Trophoblast cell (in vitro differentiated cells and primary cell): ENCODE results near the gene SLC51B.

ENCODE experiments used
- DNase-seq, 2 donors: peaks; one replicate each; pipeline ENCODE4 v3.0.0-alpha.2; 2016
- H2AFZ ChIP-seq: 2 replicates; pipeline ENCODE4 v1.6.1; 2013; ENCODE audit warnings: low read length, moderate library complexity, mild to moderate bottlenecking; ENCODE audit not compliant: insufficient read depth, poor library complexity
- H2AK5ac ChIP-seq: 2 replicates; pipeline ENCODE4 v1.6.1; 2013; ENCODE audit warnings: mild to moderate bottlenecking, low read length
- H2BK120ac ChIP-seq: 2 replicates; pipeline ENCODE4 v1.6.1; 2013; ENCODE audit warnings: low read length, mild to moderate bottlenecking, moderate library complexity; ENCODE audit not compliant: insufficient read depth, poor library complexity
- H2BK12ac ChIP-seq: 2 replicates; pipeline ENCODE4 v1.6.1; 2013; ENCODE audit warnings: mild to moderate bottlenecking, low read length, moderate library complexity
- H2BK5ac ChIP-seq: 2 replicates; pipeline ENCODE4 v1.6.1; 2013; ENCODE audit warnings: low read length, low read depth, moderate library complexity, mild to moderate bottlenecking; ENCODE audit not compliant: poor library complexity
- H3K14ac ChIP-seq: 2 replicates; pipeline ENCODE4 v1.6.1; 2013; ENCODE audit warnings: mild to moderate bottlenecking, low read length
- H3K18ac ChIP-seq: 2 replicates; pipeline ENCODE4 v1.6.1; 2013; ENCODE audit warnings: mild to moderate bottlenecking, low read length
- H3K23ac ChIP-seq: 2 replicates; pipeline ENCODE4 v1.6.1; 2013; ENCODE audit warnings: low read length
- H3K27ac ChIP-seq: 2 replicates; pipeline ENCODE4 v1.5.1; 2013; ENCODE audit warnings: low read depth, mild to moderate bottlenecking, inconsistent platforms, low read length, moderate library complexity
- H3K27me3 ChIP-seq: 2 replicates; pipeline ENCODE4 v1.6.1; 2013; ENCODE audit warnings: inconsistent platforms, mild to moderate bottlenecking, low read length, moderate library complexity; ENCODE audit not compliant: insufficient read depth
- H3K36me3 ChIP-seq, 2 experiments: 1 replicate in 1 of 2; 2 replicates in 1 of 2; pipeline ENCODE4 v1.6.1; 2013; ENCODE audit warnings: low read length in 2 of 2, mild to moderate bottlenecking in 2 of 2, moderate library complexity in 1 of 2; ENCODE audit not compliant: insufficient read depth in 2 of 2, control insufficient read depth in 1 of 2
- H3K4ac ChIP-seq: 2 replicates; pipeline ENCODE4 v1.6.1; 2013; ENCODE audit warnings: low read depth, mild to moderate bottlenecking, low read length, moderate library complexity
- H3K4me1 ChIP-seq, 2 experiments: 1 replicate in 1 of 2; 2 replicates in 1 of 2; pipeline ENCODE4 v1.6.1; 2013; ENCODE audit warnings: low read length in 2 of 2, mild to moderate bottlenecking in 2 of 2, moderate library complexity in 1 of 2; ENCODE audit not compliant: insufficient read depth in 2 of 2, control insufficient read depth in 1 of 2
- H3K4me2 ChIP-seq: 2 replicates; pipeline ENCODE4 v1.6.1; 2013; ENCODE audit warnings: inconsistent platforms, mild to moderate bottlenecking, low read length, moderate library complexity
- H3K4me3 ChIP-seq: 2 replicates; pipeline ENCODE4 v1.5.1; 2013; ENCODE audit warnings: mild to moderate bottlenecking, low read depth, low read length, inconsistent platforms
- H3K79me1 ChIP-seq: one replicate; pipeline ENCODE4 v1.6.1; 2013; ENCODE audit warnings: low read length
- H3K79me2 ChIP-seq: 2 replicates; pipeline ENCODE4 v1.6.1; 2013; ENCODE audit warnings: low read length, mild to moderate bottlenecking; ENCODE audit not compliant: control insufficient read depth, insufficient read depth, poor library complexity
- H3K9ac ChIP-seq: 2 replicates; pipeline ENCODE4 v1.6.1; 2013; ENCODE audit warnings: mild to moderate bottlenecking, low read length
- H3K9me3 ChIP-seq: 2 replicates; pipeline ENCODE4 v1.6.1; 2013; ENCODE audit warnings: low read depth, mild to moderate bottlenecking, control low read depth, inconsistent platforms, low read length; ENCODE audit not compliant: insufficient read depth
- H4K12ac ChIP-seq: 2 replicates; pipeline ENCODE4 v1.6.1; 2013; ENCODE audit warnings: low read depth, mild to moderate bottlenecking, low read length, moderate library complexity
- H4K8ac ChIP-seq: 2 replicates; pipeline ENCODE4 v1.6.1; 2013; ENCODE audit warnings: low read depth, mild to moderate bottlenecking, low read length, moderate library complexity
- H4K91ac ChIP-seq: one replicate; pipeline ENCODE4 v1.6.1; 2013; ENCODE audit warnings: low read depth, mild to moderate bottlenecking, low read length, moderate library complexity
- WGBS: extraction: QIAGEN DNeasy Blood & Tissue Kit; methylation state at CpG from one replicate; pipeline ENCODE4 v1.1.7; 2013; ENCODE audit warnings: missing lambda C conversion rate; ENCODE audit not compliant: insufficient read length, insufficient coverage; ENCODE audit errors: extremely low coverage; 5-methylcytosine and 5-hydroxymethylcytosine counted together

SLC51B gene

DNA sequence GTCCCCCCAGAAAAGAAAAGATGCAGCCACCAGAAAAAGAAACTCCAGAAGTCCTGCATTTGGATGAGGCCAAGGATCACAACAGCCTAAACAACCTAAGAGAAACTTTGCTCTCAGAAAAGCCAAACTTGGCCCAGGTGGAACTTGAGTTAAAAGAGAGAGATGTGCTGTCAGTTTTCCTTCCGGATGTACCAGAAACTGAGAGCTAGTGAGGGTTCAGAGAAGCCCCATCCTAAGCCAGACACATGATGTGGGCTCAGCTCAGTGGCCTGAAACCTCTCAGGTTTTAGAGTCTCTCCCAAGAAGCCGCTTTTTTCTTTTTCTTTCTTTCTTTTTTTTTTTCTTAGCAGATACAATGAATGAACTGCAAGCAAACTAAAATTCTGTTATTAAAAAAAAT is 7.8 kb downstream of the SLC51B start:
- H3K79me1 ChIP-seq, result peaks cover 3% of the 10 kb centered on the region
- no peak for DNase-seq
- H2BK5ac ChIP-seq, result no peak overlapping the region
- no peak overlapping the region for H3K23ac ChIP-seq
- no peak overlapping the region for H3K18ac ChIP-seq
- H3K79me2 ChIP-seq, result no peaks in the 10 kb centered on the region
- H3K36me3 ChIP-seq, result peaks cover 0 to 2% of the 10 kb centered on the region in 2 experiments
- no CpG with 5 or more reads among the region's 2 CpGs for WGBS
- H3K4me1 ChIP-seq, result peaks cover 16 to 25% of the 10 kb centered on the region in 2 experiments
- H4K8ac ChIP-seq, result no peak overlapping the region
- no peak overlapping the region for H2BK120ac ChIP-seq
- no peak overlapping the region for H4K12ac ChIP-seq
- H3K9me3 ChIP-seq, result no peaks in the 10 kb centered on the region
- no peak overlapping the region for H3K4me2 ChIP-seq
- H3K4ac ChIP-seq, result no peak overlapping the region
- no peak overlapping the region for H4K91ac ChIP-seq
- no peak overlapping the region for H3K27ac ChIP-seq
- H2AK5ac ChIP-seq, result no peak overlapping the region
- H3K27me3 ChIP-seq, result no peaks in the 10 kb centered on the region
- no peak overlapping the region for H2BK12ac ChIP-seq
- H2AFZ ChIP-seq, result no peak overlapping the region
- H3K4me3 ChIP-seq, result no peak overlapping the region
- H3K9ac ChIP-seq, result no peak overlapping the region
- H3K14ac ChIP-seq, result no peak overlapping the region

DNA sequence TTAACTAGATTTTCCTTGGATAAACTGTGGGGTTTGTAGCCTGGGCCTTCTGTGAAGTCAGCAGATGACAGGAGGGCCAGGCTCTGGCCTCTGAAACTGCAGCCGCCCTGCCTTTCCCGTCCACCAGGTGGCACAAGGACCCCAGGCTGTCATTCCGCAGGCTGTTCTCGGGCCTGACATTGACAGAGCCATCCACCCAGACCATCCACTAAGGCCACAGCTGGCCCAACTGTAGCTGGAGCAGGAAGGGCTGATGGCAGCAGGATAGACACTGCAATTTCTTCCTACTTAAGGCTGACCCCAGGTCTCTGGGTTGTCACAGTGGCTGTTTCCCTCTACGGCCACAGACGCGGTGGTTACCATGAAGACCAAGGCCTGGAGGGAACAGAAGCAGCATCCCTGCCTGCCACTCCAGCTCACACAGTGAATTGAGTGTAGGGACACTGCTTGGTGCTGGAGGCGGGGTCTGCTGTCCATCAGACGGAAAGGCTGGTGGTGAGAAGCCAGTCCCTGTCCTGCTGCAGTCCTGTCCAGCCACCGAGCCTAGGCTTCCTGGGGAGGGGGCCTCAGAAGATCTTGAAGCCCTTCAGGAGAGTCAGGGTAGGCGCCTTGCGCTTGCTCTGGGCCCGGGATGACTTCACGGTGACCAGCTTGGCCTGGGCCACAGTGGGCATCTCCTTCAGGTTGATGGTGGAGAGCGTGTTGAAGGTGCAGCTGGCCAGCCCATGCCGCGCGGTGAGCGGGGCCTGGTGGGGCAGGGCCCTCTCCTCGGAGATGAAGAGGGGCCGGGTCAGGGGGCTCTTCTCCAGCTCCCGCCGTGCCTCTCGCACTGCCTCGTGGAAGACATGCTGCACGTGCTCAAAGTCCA is 9.4 kb downstream of the SLC51B start:
- peak; percentile 48 to 82 for DNase-seq
- no peak overlapping the region for H4K8ac ChIP-seq
- no peak overlapping the region for H2BK120ac ChIP-seq
- H3K36me3 ChIP-seq, result peaks cover 0 to 2% of the 10 kb centered on the region in 2 experiments
- H3K4ac ChIP-seq, result no peak overlapping the region
- H3K79me2 ChIP-seq, result no peaks in the 10 kb centered on the region
- no peak overlapping the region for H2BK5ac ChIP-seq
- H2AK5ac ChIP-seq, result no peak overlapping the region
- no peak overlapping the region for H3K18ac ChIP-seq
- peaks cover 3% of the 10 kb centered on the region for H3K79me1 ChIP-seq
- H3K4me3 ChIP-seq, result no peak overlapping the region
- no peak overlapping the region for H3K14ac ChIP-seq
- no peak overlapping the region for H3K4me2 ChIP-seq
- no CpG with 5 or more reads among the region's 26 CpGs for WGBS
- H2AFZ ChIP-seq, result no peak overlapping the region
- no peak overlapping the region for H4K91ac ChIP-seq
- H3K23ac ChIP-seq, result no peak overlapping the region
- no peak overlapping the region for H4K12ac ChIP-seq
- H2BK12ac ChIP-seq, result no peak overlapping the region
- peaks cover 13 to 22% of the 10 kb centered on the region in 2 experiments for H3K4me1 ChIP-seq
- no peak overlapping the region for H3K27ac ChIP-seq
- no peak overlapping the region for H3K9ac ChIP-seq
- no peaks in the 10 kb centered on the region for H3K9me3 ChIP-seq
- H3K27me3 ChIP-seq, result no peaks in the 10 kb centered on the region

DNA sequence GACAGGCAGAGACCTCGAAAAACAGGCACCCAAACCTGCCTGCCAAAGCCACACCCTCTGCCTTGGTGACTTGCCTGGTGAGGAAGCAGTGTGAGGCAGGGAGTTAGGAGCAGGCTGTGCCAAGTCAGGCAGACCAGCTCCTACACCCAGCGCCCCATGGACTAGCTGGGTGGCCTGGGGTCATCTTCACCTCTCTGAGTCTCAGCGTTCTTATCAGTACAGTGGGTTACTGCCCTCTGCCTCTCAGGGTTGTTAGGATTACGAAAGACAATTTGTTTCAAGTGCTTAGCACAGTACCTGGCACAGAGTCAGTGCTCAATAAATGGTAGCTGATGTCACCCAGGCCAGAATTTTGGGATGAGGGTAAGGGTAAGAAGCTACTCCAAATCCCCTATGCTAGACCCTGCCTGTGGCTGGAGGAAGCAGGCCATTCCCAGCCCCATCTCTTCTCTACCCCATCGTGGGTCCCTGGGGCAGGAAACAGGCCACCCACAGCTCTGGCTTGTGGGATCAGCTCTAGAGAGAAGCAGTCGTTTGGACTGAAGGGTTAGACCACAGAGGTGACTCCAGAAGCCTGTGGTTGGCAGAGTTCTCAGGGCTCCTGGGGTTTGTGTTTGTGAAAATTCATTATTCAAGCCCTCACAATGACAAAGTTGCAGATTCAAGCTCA is 10.1 kb downstream of the SLC51B start:
- Histone ChIP-seq H2BK120ac (no peak overlapping the region), H3K27ac (no peak overlapping the region), H3K14ac (no peak overlapping the region), H3K4ac (no peak overlapping the region), H3K4me2 (no peak overlapping the region), H2AFZ (no peak overlapping the region), H4K8ac (no peak overlapping the region), H2BK5ac (no peak overlapping the region), H2AK5ac (no peak overlapping the region), H4K12ac (no peak overlapping the region), H3K4me3 (no peak overlapping the region), H3K9ac (no peak overlapping the region), H3K23ac (no peak overlapping the region), H3K79me2 (no peaks in the 10 kb centered on the region), H3K36me3 (peaks cover 0 to 2% of the 10 kb centered on the region in 2 experiments), H3K4me1 (peaks cover 13 to 22% of the 10 kb centered on the region in 2 experiments), H2BK12ac (peak overlapping the region; percentile 63), H4K91ac (no peak overlapping the region), H3K18ac (no peak overlapping the region), H3K9me3 (no peaks in the 10 kb centered on the region), H3K79me1 (peaks cover 3% of the 10 kb centered on the region), H3K27me3 (no peaks in the 10 kb centered on the region)
- DNase-seq, result no peak
- no CpG with 5 or more reads among the region's 6 CpGs for WGBS

DNA sequence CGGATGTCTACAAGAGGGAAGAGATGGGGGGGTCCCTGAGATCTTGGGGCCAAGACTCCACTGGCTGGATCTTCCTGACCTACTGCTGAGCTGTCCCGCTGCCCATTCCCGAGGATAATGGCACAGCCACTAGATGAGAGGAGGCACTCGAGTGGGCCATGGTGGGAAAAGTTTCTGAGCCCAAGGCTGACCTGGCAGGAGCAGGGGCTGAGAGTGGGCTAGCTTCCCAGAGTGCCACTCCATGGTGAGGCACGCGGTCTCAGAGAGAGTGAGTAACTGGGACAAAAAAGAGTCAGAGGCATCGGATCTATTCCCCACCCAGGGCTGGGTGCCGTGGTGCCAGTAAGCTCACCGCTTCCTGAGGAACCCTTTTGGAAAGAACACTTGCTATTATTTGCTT is 10.9 kb downstream of the SLC51B start:
- peaks cover 3% of the 10 kb centered on the region for H3K79me1 ChIP-seq
- H3K36me3 ChIP-seq, result peaks cover 0 to 2% of the 10 kb centered on the region in 2 experiments
- H3K4ac ChIP-seq, result peak overlapping the region; percentile 28
- H3K4me2 ChIP-seq, result no peak overlapping the region
- peak overlapping the region; percentile 52 for H4K91ac ChIP-seq
- no peaks in the 10 kb centered on the region for H3K79me2 ChIP-seq
- H2AFZ ChIP-seq, result no peak overlapping the region
- no peak overlapping the region for H4K8ac ChIP-seq
- H3K18ac ChIP-seq, result peak overlapping the region; percentile 27
- H3K4me3 ChIP-seq, result no peak overlapping the region
- H2BK120ac ChIP-seq, result peak overlapping the region; percentile 9
- H3K23ac ChIP-seq, result no peak overlapping the region
- peaks cover 2% of the 10 kb centered on the region for H3K9me3 ChIP-seq
- peak overlapping the region; percentile 63 for H3K14ac ChIP-seq
- DNase-seq, result no peak
- H3K27ac ChIP-seq, result peak overlapping the region; percentile 42
- H2BK12ac ChIP-seq, result peak overlapping the region; percentile 51
- no peak overlapping the region for H3K9ac ChIP-seq
- WGBS, result no CpG with 5 or more reads among the region's 9 CpGs
- peaks cover 13 to 22% of the 10 kb centered on the region in 2 experiments for H3K4me1 ChIP-seq
- no peak overlapping the region for H4K12ac ChIP-seq
- H2AK5ac ChIP-seq, result peak overlapping the region; percentile 50
- no peaks in the 10 kb centered on the region for H3K27me3 ChIP-seq
- H2BK5ac ChIP-seq, result peak overlapping the region; percentile 11
